ENCODE data around the gene C3orf62.
A peak's percentile ranks its signal among the peaks of the same experiment; 100 is the strongest.

Gene C3orf62

DNA sequence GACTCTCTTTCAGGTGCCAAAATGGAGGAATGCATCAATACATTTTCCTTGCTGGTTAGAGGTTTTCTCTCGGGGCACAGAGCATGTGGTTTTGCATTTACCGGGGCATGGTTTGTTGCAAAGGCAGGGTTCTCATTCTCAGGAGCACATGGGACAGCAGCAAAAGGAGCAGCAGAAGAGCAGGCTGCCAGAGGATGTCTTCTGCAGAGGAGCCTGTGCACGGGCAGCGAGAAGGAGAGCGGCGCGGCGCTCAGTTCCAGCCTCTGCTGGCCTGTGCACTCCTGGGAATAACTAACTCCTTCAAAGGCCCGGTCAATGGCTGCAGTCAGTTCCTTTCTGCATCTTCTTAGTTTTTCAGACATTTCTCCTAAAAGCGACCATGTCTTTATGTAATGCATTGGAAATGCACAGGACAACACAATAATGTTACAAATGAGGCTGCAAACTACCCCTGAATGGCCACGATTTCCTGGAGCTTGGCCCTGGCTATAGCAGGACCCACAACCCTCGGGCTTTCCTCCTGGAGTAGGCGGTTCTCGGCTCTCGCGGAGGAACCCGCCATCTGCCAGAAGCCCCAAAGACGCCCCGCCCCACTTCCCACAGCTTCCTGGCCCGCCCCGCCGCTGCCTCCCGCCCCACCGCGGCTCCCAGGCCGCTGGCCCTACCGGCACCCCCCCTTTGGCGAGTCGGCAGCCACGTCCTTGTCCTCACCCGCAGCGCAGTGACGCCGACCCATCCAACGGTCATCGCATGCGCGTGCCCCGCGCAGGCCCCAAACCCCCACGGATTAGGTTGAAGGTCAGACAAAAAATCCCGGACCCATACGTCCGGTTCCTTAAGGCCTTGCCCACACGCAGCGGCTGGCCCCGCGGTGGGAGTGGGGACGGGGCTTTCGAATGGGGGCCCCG, at the start of gene C3orf62:
Gene C3orf62 (minus strand): TSS at position 758 of the 908 bp plus-strand sequence. CDS start 360 bp downstream, at position 398.
- TF ChIP-seq, protein P1, sequence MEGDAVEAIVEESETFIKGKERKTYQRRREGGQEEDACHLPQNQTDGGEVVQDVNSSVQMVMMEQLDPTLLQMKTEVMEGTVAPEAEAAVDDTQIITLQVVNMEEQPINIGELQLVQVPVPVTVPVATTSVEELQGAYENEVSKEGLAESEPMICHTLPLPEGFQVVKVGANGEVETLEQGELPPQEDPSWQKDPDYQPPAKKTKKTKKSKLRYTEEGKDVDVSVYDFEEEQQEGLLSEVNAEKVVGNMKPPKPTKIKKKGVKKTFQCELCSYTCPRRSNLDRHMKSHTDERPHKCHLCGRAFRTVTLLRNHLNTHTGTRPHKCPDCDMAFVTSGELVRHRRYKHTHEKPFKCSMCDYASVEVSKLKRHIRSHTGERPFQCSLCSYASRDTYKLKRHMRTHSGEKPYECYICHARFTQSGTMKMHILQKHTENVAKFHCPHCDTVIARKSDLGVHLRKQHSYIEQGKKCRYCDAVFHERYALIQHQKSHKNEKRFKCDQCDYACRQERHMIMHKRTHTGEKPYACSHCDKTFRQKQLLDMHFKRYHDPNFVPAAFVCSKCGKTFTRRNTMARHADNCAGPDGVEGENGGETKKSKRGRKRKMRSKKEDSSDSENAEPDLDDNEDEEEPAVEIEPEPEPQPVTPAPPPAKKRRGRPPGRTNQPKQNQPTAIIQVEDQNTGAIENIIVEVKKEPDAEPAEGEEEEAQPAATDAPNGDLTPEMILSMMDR (IDR thresholded peaks at IDR 0.05), result no peak
- Histone ChIP-seq H3K27me3 (no peaks in the 10 kb centered on the region), H3K4me3 (ENCODE audit: low read depth in 1 of 2, low read length in 1 of 2) (peak within 1 kb of the TSS; percentile 41 to 58), H3K9me3 (no peaks in the 10 kb centered on the region), H3K4me1 (ENCODE audit: control insufficient read depth in 1 of 2, insufficient read depth in 1 of 2, low read depth in 1 of 2, low read length in 1 of 2) (peaks cover 16 to 20% of the 10 kb centered on the region in 2 experiments), H3K36me3 (peaks cover 77% of the 10 kb centered on the region), H3K27ac (peak within 1 kb of the TSS; percentile 85)

DNA sequence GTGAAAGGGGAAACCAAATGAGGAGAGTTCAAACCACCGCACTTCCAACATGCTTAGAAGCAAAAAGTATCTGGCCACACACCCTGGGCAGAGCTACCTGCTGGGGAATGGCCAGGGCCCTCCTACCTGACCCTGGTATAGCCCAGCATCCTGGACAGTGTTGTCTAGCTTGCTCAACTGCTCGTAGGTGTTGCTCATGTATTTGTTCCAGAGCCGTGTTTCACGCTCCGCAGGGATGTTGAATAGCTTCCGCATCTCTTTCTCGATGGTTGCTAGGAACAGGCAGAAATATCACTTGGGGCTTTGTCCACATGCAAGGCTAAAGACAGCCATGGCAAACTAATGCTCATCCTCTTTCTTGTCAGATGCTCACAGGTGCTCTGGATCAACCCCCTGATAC, 47.7 kb upstream of the C3orf62 start:
- TF ChIP-seq, protein P1 (IDR thresholded peaks at IDR 0.05), result no peak
- Histone ChIP-seq H3K4me3 (ENCODE audit: low read depth in 1 of 2, low read length in 1 of 2) (no peak overlapping the region), H3K36me3 (peaks cover 100% of the 10 kb centered on the region), H3K9me3 (no peaks in the 10 kb centered on the region), H3K27me3 (no peaks in the 10 kb centered on the region), H3K4me1 (ENCODE audit: control insufficient read depth in 1 of 2, insufficient read depth in 1 of 2, low read depth in 1 of 2, low read length in 1 of 2) (no peaks in the 10 kb centered on the region), H3K27ac (no peak overlapping the region)

DNA sequence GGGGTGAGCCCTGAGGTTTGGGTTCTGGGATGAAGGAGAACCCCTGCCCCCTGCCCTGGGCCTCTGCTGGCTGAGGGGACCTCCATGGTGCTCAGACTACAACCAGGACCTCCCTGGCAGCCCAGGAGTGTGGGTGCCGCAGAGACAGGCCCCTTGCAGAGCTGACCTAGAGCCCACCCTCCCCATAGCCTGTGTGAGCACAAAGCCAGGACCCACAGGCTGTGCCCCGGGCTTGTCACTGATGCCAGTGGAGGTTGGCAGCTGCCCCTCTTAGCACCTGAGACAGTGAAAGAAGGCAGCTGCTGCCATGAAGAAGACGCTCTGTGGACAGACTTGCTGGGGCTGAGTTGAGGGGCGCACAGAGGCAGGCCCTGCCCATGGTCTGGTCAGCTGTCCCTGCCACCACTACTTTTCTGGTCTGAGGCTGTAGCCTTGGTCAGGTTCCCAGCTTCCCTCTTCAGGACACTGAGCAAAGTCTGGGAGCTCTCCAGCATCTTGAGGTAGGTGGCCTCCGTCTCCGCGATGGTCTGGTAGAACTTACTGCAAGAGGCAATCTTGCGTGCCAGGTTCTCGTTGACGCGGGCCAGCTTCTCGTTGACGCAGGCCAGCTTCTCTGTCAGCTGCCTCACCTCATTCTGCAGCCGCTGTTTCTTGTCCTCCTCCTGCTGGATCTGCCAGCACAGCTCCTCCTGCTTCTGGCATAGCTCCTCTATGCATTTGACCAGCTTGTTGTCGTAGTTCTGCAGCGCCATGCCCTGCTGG, 39.8 kb upstream of the C3orf62 start:
- no peaks in the 10 kb centered on the region for H3K27me3 ChIP-seq
- H3K4me1 ChIP-seq (ENCODE audit: control insufficient read depth in 1 of 2, insufficient read depth in 1 of 2, low read depth in 1 of 2, low read length in 1 of 2), result no peaks in the 10 kb centered on the region
- peaks cover 99% of the 10 kb centered on the region for H3K36me3 ChIP-seq
- H3K27ac ChIP-seq, result no peak overlapping the region
- TF ChIP-seq, protein P1 (IDR thresholded peaks at IDR 0.05), result no peak
- no peak overlapping the region for H3K4me3 ChIP-seq (ENCODE audit: low read depth in 1 of 2, low read length in 1 of 2)
- no peaks in the 10 kb centered on the region for H3K9me3 ChIP-seq

DNA sequence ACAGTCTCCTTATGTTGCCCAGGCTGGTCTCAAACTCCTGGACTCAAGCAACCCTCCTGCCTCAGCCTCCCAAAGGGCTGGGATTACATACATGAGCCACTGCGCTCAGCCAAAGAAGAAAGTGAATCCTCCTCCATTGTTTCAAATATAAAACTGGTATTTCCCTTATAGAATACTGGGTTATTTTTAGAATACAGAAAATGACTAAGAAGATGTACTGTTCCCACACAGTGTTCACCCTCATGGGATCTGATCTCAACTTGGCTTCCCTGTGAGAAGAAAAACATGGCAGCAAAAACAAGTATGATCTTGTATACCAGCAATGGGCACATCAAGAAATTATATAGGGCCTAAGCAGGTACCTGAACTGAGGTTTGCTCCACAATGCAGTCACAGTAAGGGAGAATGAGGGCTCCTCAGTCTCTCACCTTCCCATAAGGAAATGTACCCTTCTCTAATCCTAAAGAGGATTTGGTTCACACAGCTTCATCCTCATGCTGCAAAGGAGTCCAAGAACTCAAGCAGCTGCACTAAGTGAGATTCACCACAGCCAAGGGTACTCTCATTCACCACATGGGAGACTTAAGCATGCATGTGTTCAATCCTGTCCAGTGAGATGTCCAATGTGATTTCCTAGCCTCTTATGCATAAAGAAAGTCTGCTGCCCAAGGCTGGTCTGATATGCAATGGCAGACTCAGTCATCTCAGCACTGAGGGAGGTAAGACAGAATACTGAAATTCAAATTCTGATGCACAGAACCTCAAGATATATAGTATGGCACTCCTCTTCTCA, 37.1 kb upstream of the C3orf62 start:
- Histone ChIP-seq H3K36me3 (peaks cover 99% of the 10 kb centered on the region), H3K4me1 (ENCODE audit: control insufficient read depth in 1 of 2, insufficient read depth in 1 of 2, low read depth in 1 of 2, low read length in 1 of 2) (no peaks in the 10 kb centered on the region), H3K27me3 (no peaks in the 10 kb centered on the region), H3K4me3 (ENCODE audit: low read depth in 1 of 2, low read length in 1 of 2) (no peak overlapping the region), H3K27ac (peak overlapping the region; percentile 7), H3K9me3 (no peaks in the 10 kb centered on the region)
- TF ChIP-seq, protein P1 (IDR thresholded peaks at IDR 0.05), result no peak

DNA sequence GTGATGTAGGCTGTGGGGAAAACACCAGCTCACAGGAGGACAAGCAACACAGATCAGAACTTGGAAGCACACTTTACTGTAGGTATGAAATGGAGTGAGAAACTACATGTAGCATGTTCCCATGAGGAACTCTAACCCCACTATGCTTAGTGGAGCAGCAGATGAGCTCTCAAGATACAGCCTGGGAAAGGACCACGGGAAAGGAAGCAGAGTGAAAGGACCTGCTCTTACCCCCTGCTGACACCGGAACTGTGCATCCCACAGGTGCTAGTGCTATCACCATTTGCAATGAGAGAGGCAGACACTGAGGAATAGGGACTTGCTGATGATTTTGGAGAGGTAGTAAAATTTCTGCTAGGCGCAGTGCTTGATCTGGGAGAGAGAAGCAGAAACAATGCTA, 34.3 kb upstream of the C3orf62 start:
- Histone ChIP-seq H3K4me3 (ENCODE audit: low read depth in 1 of 2, low read length in 1 of 2) (no peak overlapping the region), H3K9me3 (no peaks in the 10 kb centered on the region), H3K27ac (no peak overlapping the region), H3K36me3 (peaks cover 99% of the 10 kb centered on the region), H3K27me3 (no peaks in the 10 kb centered on the region), H3K4me1 (ENCODE audit: control insufficient read depth in 1 of 2, insufficient read depth in 1 of 2, low read depth in 1 of 2, low read length in 1 of 2) (no peaks in the 10 kb centered on the region)
- TF ChIP-seq, protein P1 (IDR thresholded peaks at IDR 0.05), result no peak

Measured in neutrophil (primary cell).